Measurements from ENCODE around the gene FLAD1.

DNA sequence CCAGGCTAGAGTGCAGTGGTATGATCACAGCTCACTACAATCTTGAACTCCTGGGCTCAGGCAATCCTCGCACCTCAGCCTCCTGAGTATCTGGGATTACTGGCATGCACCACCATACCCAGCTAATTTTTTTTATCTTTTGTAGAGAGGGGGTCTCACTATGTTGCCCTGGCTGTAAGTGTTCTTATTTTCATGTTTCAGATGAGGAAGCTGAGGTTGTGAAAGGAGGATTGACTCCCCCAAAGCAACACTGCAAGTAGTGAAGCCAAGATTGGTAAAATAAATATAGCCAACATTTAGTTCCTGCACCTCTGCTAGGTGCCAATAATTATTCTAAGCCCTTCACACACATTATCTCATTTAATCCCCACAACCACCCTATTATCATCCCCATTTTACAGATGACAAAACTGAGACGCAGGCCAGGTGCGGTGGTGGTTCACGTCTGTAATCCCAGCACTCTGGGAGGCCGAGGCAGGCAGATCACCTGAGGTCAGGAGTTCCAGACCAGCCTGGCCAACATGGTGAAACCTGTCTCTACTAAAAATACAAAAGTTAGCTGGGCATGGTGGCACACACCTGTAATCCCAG lies 48.7 kb upstream of the FLAD1 start:
- TF ChIP-seq EZH2 (IDR thresholded peaks at IDR 0.05) = no peak
- TF ChIP-seq POLR2AphosphoS5 (IDR thresholded peaks at IDR 0.05; ENCODE audit: borderline replicate concordance, low read depth, low read length) = no peak

Measured in SK-N-MC (cell line).